AG04450 (cell line): Measurements from ENCODE around the gene POLR1G. TPM values are rescaled to one million over a fixed set of nuclear protein-coding genes. Genes with fewer than 3 reads are reported as not detected.
A peak's percentile ranks its signal among the peaks of the same experiment; 100 is the strongest.

ENCODE experiments used
- CTCF ChIA-PET: fragments of 300-600, 350-600 bp; formaldehyde crosslinking; extraction: SDS; loops from one replicate; lab custom pipeline; 2022; ENCODE audit warnings: antibody characterized with exemption, inconsistent platforms; lab: Charles Lee
- POLR2A ChIA-PET: fragments of 350-600 bp; formaldehyde crosslinking; extraction: SDS; loops from one replicate; lab custom pipeline; 2021; ENCODE audit warnings: antibody characterized with exemption, inconsistent platforms; lab: Yijun Ruan, JAX
- DNase-seq: peaks from one replicate; pipeline ENCODE4 v3.0.0-alpha.2; 2011; ENCODE audit warnings: low read depth, low spot score
- H3K27ac ChIP-seq: one replicate; pipeline ENCODE4 v1.5.1; 2012; ENCODE audit warnings: low read depth, low read length, control low read depth
- H3K27me3 ChIP-seq: one replicate; pipeline ENCODE4 v1.6.0; 2012; ENCODE audit warnings: low read length; ENCODE audit not compliant: control insufficient read depth, insufficient read depth
- H3K4me3 ChIP-seq: 2 replicates; pipeline ENCODE4 v1.5.1; 2011; ENCODE audit warnings: mild to moderate bottlenecking, low read depth, low read length, control low read depth
- H3K9me3 ChIP-seq: 2 replicates; pipeline ENCODE4 v1.5.1; 2012; ENCODE audit warnings: low read length; ENCODE audit not compliant: control insufficient read depth, insufficient read depth
- CTCF ChIP-seq: IDR thresholded peaks from 2 replicates; pipeline ENCODE4 v1.5.1; 2011; ENCODE audit warnings: low read depth, low read length, control low read depth, inconsistent platforms
- polyA plus RNA-seq: library from polyadenylated mRNA; depleted of rRNA; stranded (reverse); fragments of >200 nt; gene quantifications from 2 replicates; pipeline ENCODE4 v1.2.3, GENCODE V29; 2011

Gene POLR1G
- polyA plus RNA-seq, 1 experiment, result 3.0 TPM

GRCh38 chr19:45382426-45382825 lies 24.0 kb upstream of the POLR1G start:
- ChIA-PET POLR2A (no interaction called here), CTCF (no interaction called here)
- no peak for DNase-seq
- TF ChIP-seq CTCF, result no peak
- H3K27me3 ChIP-seq, result no peaks in the 10 kb centered on the region
- no peaks in the 10 kb centered on the region; the same call in 1 of the 2 replicates for H3K9me3 ChIP-seq
- no peak overlapping the region for H3K27ac ChIP-seq
- no peak overlapping the region for H3K4me3 ChIP-seq

GRCh38 chr19:45385392-45386221 lies 20.8 kb upstream of the POLR1G start:
- TF ChIP-seq CTCF, result no peak
- Histone ChIP-seq H3K4me3 (peak overlapping the region; percentile 20), H3K27ac (no peak overlapping the region), H3K9me3 (no peaks in the 10 kb centered on the region; the same call in 1 of the 2 replicates), H3K27me3 (no peaks in the 10 kb centered on the region)
- POLR2A ChIA-PET, result interaction anchor here (0.6 kb wide), 1 partner anchor 293 kb away, joined by 3 read pairs; no protein-coding TSS in a partner anchor
- CTCF ChIA-PET, result no interaction called here
- no peak for DNase-seq

GRCh38 chr19:45391346-45391745 lies 15.1 kb upstream of the POLR1G start:
- TF ChIP-seq CTCF, result no peak
- POLR2A ChIA-PET, result no interaction called here
- Histone ChIP-seq H3K4me3 (no peak overlapping the region), H3K27me3 (no peaks in the 10 kb centered on the region), H3K27ac (no peak overlapping the region), H3K9me3 (no peaks in the 10 kb centered on the region; the same call in 1 of the 2 replicates)
- CTCF ChIA-PET, result no interaction called here
- DNase-seq, result no peak

GRCh38 chr19:45391871-45392665 lies 14.4 kb upstream of the POLR1G start:
- no peak for TF ChIP-seq CTCF
- H3K27me3 ChIP-seq, result no peaks in the 10 kb centered on the region
- no peak overlapping the region for H3K4me3 ChIP-seq
- H3K27ac ChIP-seq, result peak overlapping the region; percentile 11
- ChIA-PET POLR2A (no interaction called here), CTCF (no interaction called here)
- H3K9me3 ChIP-seq, result no peaks in the 10 kb centered on the region; the same call in 1 of the 2 replicates
- DNase-seq, result no peak
